ENCODE data around the gene TRIM71. TPM values are rescaled to one million over a fixed set of nuclear protein-coding genes. Genes with fewer than 3 reads are reported as not detected.
"Not testable (repeated sequence)": the region's sequence is repeated elsewhere in the genome, so short reads cannot be mapped to it uniquely, and the experiment has no call there.

The TRIM71 gene
- total RNA-seq, 1 donor from 2014 or later: not detected

GRCh38 chr3:32842531-32842931 is 24.7 kb downstream of the TRIM71 start:
- DNase-seq (ENCODE audit: low read depth): no peak

GRCh38 chr3:32842987-32843386 is 25.2 kb downstream of the TRIM71 start:
- no peak for DNase-seq (ENCODE audit: low read depth)

GRCh38 chr3:32843510-32844321 is 25.9 kb downstream of the TRIM71 start:
- no peak for DNase-seq (ENCODE audit: low read depth)

- no peak for DNase-seq (ENCODE audit: low read depth)
These were observed 26.5 kb downstream of the TRIM71 start for GRCh38 chr3:32844322-32844654.

- DNase-seq (ENCODE audit: low read depth): no peak
These were observed 27.1 kb downstream of the TRIM71 start for GRCh38 chr3:32844914-32845313.

- DNase-seq (ENCODE audit: low read depth): not testable (repeated sequence)
These were observed 27.7 kb downstream of the TRIM71 start for GRCh38 chr3:32845546-32845945.

GRCh38 chr3:32847045-32847444 is 29.2 kb downstream of the TRIM71 start:
- DNase-seq (ENCODE audit: low read depth): not testable (repeated sequence)

GRCh38 chr3:32847528-32847927 is 29.7 kb downstream of the TRIM71 start:
- DNase-seq (ENCODE audit: low read depth): no peak

GRCh38 chr3:32848215-32848614 is 30.4 kb downstream of the TRIM71 start:
- no peak for DNase-seq (ENCODE audit: low read depth)

- DNase-seq (ENCODE audit: low read depth): no peak
These were observed 31.2 kb downstream of the TRIM71 start for GRCh38 chr3:32849046-32849445.

- DNase-seq (ENCODE audit: low read depth): no peak
These were observed 32.4 kb downstream of the TRIM71 start for GRCh38 chr3:32850226-32850625.

- no peak for DNase-seq (ENCODE audit: low read depth)
These were observed 32.8 kb downstream of the TRIM71 start for GRCh38 chr3:32850636-32851035.

GRCh38 chr3:32852146-32852545 is 34.3 kb downstream of the TRIM71 start:
- no peak for DNase-seq (ENCODE audit: low read depth)

GRCh38 chr3:32855350-32855953 is 37.7 kb downstream of the TRIM71 start:
- DNase-seq (ENCODE audit: low read depth): no peak

- no peak for DNase-seq (ENCODE audit: low read depth)
These were observed 38.6 kb downstream of the TRIM71 start for GRCh38 chr3:32856355-32856889.

- DNase-seq (ENCODE audit: low read depth): no peak
These were observed 39.2 kb downstream of the TRIM71 start for GRCh38 chr3:32856901-32857507.

- DNase-seq (ENCODE audit: low read depth): no peak
These were observed 40.1 kb downstream of the TRIM71 start for GRCh38 chr3:32857921-32858320.

GRCh38 chr3:32859604-32860237 is 41.9 kb downstream of the TRIM71 start:
- DNase-seq (ENCODE audit: low read depth): no peak

- DNase-seq (ENCODE audit: low read depth): no peak
These were observed 42.7 kb downstream of the TRIM71 start for GRCh38 chr3:32860499-32860898.

- DNase-seq (ENCODE audit: low read depth): no peak
These were observed 43.9 kb downstream of the TRIM71 start for GRCh38 chr3:32861681-32862080.

- DNase-seq (ENCODE audit: low read depth): no peak
These were observed 44.6 kb downstream of the TRIM71 start for GRCh38 chr3:32862247-32862935.

Data from myocyte (in vitro differentiated cells).